Measurements from ENCODE around the gene DRC7.

DNA sequence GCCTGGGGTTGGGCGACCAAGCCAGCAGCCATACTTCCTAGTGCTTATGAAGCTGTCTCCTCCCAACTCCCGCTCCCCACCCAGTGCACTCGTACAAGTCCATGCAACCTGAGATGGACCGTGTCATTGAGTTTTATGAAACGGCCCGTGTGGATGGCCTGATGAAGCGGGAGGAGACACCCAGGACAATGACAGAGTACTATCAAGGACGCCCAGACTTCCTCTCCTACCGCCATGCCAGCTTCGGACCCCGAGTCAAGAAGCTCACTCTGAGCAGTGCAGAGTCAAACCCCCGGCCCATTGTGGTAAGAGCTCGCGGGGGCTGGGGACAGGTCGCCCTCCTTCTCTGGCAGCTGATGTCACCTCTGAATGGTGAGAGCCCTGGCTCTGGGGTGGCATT lies 29.9 kb downstream of the DRC7 start:
- TF ChIP-seq, protein P1, sequence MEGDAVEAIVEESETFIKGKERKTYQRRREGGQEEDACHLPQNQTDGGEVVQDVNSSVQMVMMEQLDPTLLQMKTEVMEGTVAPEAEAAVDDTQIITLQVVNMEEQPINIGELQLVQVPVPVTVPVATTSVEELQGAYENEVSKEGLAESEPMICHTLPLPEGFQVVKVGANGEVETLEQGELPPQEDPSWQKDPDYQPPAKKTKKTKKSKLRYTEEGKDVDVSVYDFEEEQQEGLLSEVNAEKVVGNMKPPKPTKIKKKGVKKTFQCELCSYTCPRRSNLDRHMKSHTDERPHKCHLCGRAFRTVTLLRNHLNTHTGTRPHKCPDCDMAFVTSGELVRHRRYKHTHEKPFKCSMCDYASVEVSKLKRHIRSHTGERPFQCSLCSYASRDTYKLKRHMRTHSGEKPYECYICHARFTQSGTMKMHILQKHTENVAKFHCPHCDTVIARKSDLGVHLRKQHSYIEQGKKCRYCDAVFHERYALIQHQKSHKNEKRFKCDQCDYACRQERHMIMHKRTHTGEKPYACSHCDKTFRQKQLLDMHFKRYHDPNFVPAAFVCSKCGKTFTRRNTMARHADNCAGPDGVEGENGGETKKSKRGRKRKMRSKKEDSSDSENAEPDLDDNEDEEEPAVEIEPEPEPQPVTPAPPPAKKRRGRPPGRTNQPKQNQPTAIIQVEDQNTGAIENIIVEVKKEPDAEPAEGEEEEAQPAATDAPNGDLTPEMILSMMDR (IDR thresholded peaks at IDR 0.05), result no peak
- no peak for TF ChIP-seq POLR2AphosphoS5 (IDR thresholded peaks at IDR 0.05; ENCODE audit: low read depth, low read length)
- TF ChIP-seq, protein P2, sequence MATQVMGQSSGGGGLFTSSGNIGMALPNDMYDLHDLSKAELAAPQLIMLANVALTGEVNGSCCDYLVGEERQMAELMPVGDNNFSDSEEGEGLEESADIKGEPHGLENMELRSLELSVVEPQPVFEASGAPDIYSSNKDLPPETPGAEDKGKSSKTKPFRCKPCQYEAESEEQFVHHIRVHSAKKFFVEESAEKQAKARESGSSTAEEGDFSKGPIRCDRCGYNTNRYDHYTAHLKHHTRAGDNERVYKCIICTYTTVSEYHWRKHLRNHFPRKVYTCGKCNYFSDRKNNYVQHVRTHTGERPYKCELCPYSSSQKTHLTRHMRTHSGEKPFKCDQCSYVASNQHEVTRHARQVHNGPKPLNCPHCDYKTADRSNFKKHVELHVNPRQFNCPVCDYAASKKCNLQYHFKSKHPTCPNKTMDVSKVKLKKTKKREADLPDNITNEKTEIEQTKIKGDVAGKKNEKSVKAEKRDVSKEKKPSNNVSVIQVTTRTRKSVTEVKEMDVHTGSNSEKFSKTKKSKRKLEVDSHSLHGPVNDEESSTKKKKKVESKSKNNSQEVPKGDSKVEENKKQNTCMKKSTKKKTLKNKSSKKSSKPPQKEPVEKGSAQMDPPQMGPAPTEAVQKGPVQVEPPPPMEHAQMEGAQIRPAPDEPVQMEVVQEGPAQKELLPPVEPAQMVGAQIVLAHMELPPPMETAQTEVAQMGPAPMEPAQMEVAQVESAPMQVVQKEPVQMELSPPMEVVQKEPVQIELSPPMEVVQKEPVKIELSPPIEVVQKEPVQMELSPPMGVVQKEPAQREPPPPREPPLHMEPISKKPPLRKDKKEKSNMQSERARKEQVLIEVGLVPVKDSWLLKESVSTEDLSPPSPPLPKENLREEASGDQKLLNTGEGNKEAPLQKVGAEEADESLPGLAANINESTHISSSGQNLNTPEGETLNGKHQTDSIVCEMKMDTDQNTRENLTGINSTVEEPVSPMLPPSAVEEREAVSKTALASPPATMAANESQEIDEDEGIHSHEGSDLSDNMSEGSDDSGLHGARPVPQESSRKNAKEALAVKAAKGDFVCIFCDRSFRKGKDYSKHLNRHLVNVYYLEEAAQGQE (IDR thresholded peaks at IDR 0.05; ENCODE audit: insufficient read depth in 1 of 2, low read depth in 2 of 2, low read length in 1 of 2), result no peak
- no peak for TF ChIP-seq SIN3A (IDR thresholded peaks at IDR 0.05; ENCODE audit: borderline replicate concordance, insufficient read depth, low read depth, low read length)
- no peak for TF ChIP-seq TCF7L2 (IDR thresholded peaks at IDR 0.05; ENCODE audit: low read depth, low read length)
